Nucleus accumbens (tissue), 56 donors: ENCODE measurements around the gene TPD52L2.
"Not testable (repeated sequence)": the region's sequence is repeated elsewhere in the genome, so short reads cannot be mapped to it uniquely, and the experiment has no call there.

Experiments used
- DNase-seq, 56 donors: peaks; one replicate each; lab custom pipeline; 2025; lab: John Stamatoyannopoulos, UW

Gene TPD52L2

DNA sequence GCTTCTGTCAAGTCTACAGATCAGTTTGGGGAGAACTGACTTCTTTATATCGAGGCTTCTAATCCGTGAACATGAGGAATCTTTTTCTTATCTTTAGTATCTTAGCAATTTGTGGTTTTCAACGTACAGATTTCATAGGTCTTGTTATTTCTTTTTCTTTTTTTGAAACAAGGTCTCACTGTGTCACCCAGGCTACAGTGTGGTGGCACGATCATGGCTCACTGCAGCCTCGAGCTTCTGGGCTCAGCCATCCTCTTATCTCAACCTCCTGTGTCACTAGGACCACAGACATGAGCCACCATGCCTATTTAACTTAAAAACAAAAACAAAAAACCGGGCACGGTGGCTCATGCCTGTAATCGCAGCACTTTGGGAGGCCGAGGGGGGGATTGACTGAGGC is 59.2 kb downstream of the TPD52L2 start:
- no peak for DNase-seq

DNA sequence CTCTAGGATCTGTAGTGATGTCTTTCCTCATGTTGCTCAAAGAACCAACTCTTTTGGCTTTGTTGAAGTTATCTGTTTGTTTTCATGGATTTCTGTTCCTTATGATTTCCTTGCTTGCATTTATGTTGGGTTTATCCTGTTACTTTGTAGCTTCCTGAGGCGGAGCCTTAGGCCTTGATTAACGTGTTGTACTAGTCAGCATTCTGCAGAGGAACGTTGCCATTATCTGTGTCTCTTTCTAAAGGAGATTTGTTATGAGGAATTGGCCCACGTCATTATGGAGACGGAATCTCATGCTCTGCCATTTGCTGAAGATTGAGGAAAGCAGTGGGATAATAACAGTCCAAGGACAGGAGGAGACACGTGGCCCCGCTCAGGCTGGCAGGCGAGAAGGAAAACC is 61.2 kb downstream of the TPD52L2 start:
- no peak for DNase-seq

DNA sequence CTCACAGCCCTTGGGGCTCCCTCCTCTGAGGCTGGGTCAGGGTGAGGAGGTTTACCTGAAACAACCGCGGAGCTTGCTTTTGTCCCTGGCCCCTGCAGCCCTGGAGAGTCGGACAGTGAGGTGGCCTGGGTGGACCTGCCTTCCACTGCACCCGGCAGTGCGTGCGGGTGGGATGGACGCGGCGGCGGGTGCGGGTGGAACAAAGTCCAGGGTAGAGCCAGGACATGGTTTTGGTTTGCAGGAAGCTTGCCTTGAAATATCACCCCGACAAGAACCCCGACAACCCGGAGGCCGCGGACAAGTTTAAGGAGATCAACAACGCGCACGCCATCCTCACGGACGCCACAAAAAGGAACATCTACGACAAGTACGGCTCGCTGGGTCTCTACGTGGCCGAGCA is 64.0 kb downstream of the TPD52L2 start:
- no peak for DNase-seq

GRCh38 chr20:63929473-63929883 is 64.4 kb downstream of the TPD52L2 start:
- not testable (repeated sequence) for DNase-seq

DNA sequence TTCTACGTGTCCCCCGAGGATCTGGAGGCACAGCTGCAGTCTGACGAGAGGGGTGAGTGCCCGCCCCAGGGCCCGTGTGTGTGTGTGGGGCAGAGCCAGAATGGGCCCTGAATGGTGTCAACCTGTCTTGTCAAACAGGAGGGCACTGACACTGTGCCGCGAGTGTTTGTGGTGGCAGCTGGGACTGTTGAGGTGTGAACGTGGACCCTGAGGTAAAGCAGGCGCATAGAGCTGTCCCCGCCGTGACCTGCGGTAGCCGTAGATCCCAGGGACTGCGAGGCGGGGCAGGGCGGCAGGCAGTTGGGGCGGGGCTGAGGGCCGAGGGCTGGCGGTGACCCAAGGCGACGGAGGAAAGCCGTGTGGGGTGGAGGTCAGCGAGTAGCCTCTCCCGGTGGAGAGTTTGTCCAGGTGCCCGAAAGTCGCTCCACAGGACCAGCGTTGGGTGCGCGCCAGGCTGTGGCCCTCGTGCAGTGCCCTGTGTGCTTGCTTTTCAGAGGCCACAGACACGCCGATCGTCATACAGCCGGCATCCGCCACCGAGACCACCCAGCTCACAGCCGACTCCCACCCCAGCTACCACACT is 66.0 kb downstream of the TPD52L2 start:
- no peak for DNase-seq

GRCh38 chr20:63931735-63932134 is 66.7 kb downstream of the TPD52L2 start:
- DNase-seq, result no peak

- no peak for DNase-seq
Observed at GRCh38 chr20:63932606-63933160, 67.6 kb downstream of the TPD52L2 start.

GRCh38 chr20:63933646-63934045 is 68.6 kb downstream of the TPD52L2 start:
- DNase-seq, result no peak

DNA sequence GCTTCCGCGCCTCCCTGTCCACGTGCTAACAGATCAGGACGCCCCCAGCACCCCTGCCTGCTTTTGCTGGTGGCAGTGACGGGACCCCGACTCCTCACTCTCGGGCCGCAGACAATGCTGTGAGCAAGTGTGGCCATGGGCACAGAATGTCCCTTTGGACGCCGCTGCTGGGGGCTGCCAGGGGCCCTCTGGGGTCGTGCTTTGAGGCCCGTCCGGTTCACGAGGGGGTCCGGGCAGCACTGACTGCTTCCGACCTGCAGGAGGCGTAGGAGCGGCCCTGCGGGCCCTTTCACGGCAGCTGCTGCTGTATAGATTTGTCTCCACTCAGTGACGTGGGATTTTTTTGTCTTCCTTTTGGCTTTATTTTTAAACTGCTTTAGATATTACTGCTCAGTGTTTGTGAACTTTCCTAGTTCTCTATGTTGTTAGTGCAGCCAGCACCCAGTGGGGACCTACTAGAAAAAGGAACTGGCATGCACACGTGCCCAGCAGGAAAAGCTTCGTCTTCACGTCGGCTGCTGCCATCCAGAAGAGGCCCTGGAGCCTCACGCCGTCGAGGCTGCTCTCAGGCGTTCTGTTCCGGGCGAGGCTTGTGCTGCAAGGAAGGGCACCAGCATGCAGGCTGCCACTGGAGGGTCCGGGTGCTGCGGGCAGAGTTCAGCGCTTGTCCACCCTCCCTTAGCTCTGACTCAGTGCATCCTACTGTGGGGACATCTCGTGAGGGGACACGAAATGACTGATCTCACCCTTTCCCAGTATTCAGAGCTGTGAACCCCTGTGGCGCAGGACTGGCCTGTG is 69.4 kb downstream of the TPD52L2 start:
- no peak for DNase-seq

DNA sequence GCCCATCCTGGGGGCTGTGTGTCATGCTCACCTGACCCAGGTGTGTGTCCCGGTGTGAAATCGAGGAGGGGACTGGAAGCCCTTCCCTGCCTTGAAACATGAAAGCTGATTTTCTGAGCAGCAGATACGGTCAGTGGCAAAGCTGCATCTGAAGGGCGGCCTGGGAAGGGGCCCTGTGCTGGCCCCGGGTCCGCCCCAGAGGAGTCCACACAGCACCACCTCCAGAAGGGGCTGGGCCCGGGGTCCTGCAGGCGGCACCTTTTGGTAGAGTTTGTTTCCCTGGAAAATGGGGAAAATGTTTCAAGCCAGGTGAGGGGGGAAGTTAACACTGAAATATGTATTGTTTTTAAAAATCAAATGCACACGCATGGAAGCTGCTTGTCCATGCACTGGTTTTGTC is 70.4 kb downstream of the TPD52L2 start:
- DNase-seq, result no peak

GRCh38 chr20:63937596-63937995 is 72.5 kb downstream of the TPD52L2 start:
- DNase-seq, result no peak

- no peak for DNase-seq
Observed at GRCh38 chr20:63939061-63939935, 74.2 kb downstream of the TPD52L2 start.

GRCh38 chr20:63940071-63940471 is 75.0 kb downstream of the TPD52L2 start:
- DNase-seq, result no peak

DNA sequence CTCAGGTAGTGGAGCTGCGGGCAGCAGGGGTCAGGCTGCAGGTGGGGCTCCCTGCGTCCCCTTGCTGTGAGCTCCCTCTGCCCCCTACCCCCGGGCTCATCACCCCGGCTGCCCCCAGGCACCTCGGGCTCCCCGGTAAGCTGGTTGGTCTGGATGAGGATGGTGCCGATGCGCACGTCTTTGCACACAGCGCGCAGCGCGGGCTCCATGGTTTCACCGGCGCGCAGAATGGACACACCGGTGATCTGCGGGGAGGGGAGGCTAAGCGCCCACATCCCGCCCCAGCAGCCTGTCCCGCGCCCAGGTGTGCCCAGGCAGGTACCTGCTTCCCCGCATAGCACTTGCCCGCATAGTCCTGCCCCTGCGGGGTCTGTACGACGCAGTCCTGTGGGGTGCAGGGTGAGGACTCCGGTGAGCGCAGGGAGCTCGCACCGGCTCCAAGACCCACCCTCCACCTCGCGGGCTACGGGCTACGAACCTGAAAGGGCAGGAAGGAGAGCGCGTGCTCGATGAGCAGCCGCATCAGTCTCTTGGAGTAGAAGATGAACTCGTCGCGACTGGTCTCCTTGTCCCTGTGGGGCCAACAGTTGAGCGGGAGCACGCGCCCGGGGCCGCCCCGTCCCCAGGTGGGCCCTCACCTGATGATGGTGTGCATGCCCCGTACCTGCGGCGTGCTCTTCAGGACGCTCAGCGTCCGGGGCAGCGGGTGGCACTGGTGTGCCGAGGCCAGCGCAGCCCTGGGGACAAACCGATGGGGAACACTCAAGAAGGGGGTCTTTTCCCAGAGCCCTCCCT is 75.6 kb downstream of the TPD52L2 start:
- no peak for DNase-seq
